Measurements from ENCODE around the gene TBCA. TPM values are rescaled to one million over a fixed set of nuclear protein-coding genes. Genes with fewer than 3 reads are reported as not detected.
"Not testable (repeated sequence)": the region's sequence is repeated elsewhere in the genome, so short reads cannot be mapped to it uniquely, and the experiment has no call there.

The TBCA gene
- total RNA-seq, 4 donors from 2014 or later, result 81.5 to 170 (median 119) TPM

GRCh38 chr5:77767301-77767700, 8.8 kb downstream of the TBCA start:
- DNase-seq (ENCODE audit: low spot score) (no peak), ATAC-seq (ENCODE audit: low FRiP score) (no peak)
- no peak for TF ChIP-seq CTCF (IDR thresholded peaks at IDR 0.05)

- no peak for TF ChIP-seq CTCF (IDR thresholded peaks at IDR 0.05)
- DNase-seq (ENCODE audit: low spot score) (no peak), ATAC-seq (ENCODE audit: low FRiP score) (no peak)
Observed at GRCh38 chr5:77761606-77762005, 14.5 kb downstream of the TBCA start.

- no peak for DNase-seq (ENCODE audit: low spot score)
- no peak for ATAC-seq (ENCODE audit: low FRiP score)
- no peak for TF ChIP-seq CTCF (IDR thresholded peaks at IDR 0.05)
Observed at GRCh38 chr5:77758141-77758938, 17.8 kb downstream of the TBCA start.

GRCh38 chr5:77751328-77752023, 24.7 kb downstream of the TBCA start:
- TF ChIP-seq CTCF (IDR thresholded peaks at IDR 0.05), result no peak
- no peak for DNase-seq (ENCODE audit: low spot score)
- ATAC-seq (ENCODE audit: low FRiP score), result no peak

- not testable (repeated sequence) for ATAC-seq (ENCODE audit: low FRiP score); DNase-seq (ENCODE audit: low spot score)
Observed at GRCh38 chr5:77750928-77751327, 25.2 kb downstream of the TBCA start.

- no peak for ATAC-seq (ENCODE audit: low FRiP score)
- no peak for TF ChIP-seq CTCF (IDR thresholded peaks at IDR 0.05)
- no peak for DNase-seq (ENCODE audit: low spot score)
Observed at GRCh38 chr5:77748160-77748559, 28.0 kb downstream of the TBCA start.

GRCh38 chr5:77744116-77744515, 32.0 kb downstream of the TBCA start:
- no peak for DNase-seq (ENCODE audit: low spot score)
- no peak for ATAC-seq (ENCODE audit: low FRiP score)
- no peak for TF ChIP-seq CTCF (IDR thresholded peaks at IDR 0.05)

All from omental fat pad (tissue), 4 donors.